ENCODE data around the gene SOX2.

DNA sequence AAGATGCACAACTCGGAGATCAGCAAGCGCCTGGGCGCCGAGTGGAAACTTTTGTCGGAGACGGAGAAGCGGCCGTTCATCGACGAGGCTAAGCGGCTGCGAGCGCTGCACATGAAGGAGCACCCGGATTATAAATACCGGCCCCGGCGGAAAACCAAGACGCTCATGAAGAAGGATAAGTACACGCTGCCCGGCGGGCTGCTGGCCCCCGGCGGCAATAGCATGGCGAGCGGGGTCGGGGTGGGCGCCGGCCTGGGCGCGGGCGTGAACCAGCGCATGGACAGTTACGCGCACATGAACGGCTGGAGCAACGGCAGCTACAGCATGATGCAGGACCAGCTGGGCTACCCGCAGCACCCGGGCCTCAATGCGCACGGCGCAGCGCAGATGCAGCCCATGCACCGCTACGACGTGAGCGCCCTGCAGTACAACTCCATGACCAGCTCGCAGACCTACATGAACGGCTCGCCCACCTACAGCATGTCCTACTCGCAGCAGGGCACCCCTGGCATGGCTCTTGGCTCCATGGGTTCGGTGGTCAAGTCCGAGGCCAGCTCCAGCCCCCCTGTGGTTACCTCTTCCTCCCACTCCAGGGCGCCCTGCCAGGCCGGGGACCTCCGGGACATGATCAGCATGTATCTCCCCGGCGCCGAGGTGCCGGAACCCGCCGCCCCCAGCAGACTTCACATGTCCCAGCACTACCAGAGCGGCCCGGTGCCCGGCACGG, 991 bp downstream of the SOX2 start:
- TF ChIP-seq, protein P1, sequence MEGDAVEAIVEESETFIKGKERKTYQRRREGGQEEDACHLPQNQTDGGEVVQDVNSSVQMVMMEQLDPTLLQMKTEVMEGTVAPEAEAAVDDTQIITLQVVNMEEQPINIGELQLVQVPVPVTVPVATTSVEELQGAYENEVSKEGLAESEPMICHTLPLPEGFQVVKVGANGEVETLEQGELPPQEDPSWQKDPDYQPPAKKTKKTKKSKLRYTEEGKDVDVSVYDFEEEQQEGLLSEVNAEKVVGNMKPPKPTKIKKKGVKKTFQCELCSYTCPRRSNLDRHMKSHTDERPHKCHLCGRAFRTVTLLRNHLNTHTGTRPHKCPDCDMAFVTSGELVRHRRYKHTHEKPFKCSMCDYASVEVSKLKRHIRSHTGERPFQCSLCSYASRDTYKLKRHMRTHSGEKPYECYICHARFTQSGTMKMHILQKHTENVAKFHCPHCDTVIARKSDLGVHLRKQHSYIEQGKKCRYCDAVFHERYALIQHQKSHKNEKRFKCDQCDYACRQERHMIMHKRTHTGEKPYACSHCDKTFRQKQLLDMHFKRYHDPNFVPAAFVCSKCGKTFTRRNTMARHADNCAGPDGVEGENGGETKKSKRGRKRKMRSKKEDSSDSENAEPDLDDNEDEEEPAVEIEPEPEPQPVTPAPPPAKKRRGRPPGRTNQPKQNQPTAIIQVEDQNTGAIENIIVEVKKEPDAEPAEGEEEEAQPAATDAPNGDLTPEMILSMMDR (IDR thresholded peaks at IDR 0.05) = no peak
- TF ChIP-seq POLR2AphosphoS5 (IDR thresholded peaks at IDR 0.05) (no peak), POLR2A (IDR thresholded peaks at IDR 0.05) (no peak)
